ENCODE results near the gene BTN2A1.
A peak's percentile ranks its signal among the peaks of the same experiment; 100 is the strongest.
"Not testable (repeated sequence)": the region's sequence is repeated elsewhere in the genome, so short reads cannot be mapped to it uniquely, and the experiment has no call there.

The BTN2A1 gene

DNA sequence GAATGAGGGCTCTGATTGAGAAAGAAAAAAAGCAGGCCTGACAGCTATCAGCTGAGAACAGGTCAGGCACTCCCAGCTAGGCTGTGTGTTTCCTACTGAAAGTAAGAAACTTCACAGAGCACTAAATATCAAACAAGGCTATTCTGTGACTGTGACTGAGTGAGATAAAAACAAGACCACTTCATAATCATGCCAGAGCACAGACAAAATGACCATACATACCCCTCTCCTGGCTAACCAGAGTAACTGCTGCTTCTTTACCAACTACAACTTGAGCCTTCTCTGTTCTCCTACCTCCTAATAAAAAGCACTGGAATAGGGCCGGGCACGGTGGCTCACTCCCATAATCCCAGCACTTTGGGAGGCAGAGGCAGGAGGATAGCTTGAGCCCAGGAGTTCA lies 35.5 kb downstream of the BTN2A1 start:
- no peak for DNase-seq (ENCODE audit: low spot score)

DNA sequence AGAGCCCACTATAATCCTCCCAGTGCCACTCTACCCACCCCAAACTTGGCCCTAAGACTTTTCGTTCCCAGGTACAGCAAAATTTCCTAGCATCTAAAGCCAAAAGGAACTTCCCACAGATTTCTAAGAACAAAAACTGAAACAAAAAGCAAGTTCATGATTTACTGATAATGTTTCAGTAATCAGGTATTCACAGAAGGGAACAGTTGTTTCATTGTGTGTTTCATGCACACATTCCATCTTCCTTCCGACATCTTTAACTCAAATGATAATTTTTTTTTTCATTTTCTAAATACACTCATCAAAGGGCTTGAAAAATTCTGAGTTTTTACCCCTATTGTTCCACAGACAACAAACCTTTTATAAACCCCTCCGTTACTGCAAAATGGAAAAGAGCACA lies 36.4 kb downstream of the BTN2A1 start:
- no peak for DNase-seq (ENCODE audit: low spot score)

DNA sequence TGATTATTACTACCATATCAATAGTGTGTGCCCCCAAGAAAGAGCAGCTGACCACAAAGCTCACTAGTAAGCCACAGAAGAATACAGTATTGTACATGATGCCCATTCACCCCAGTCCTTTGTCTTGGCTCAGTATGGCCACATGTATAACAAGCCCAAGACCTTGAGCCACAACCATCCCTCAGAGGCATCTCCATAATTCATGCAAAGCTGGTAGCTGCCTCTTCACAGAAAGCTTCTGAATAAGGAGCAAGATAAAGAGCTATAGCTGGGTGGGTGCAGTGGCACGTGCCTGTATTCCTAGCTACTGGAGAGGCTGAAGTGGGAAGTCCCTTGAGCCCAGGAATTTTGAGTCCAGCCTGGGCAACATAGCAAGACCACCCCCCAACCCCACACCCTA lies 37.5 kb downstream of the BTN2A1 start:
- DNase-seq (ENCODE audit: low spot score), result no peak

DNA sequence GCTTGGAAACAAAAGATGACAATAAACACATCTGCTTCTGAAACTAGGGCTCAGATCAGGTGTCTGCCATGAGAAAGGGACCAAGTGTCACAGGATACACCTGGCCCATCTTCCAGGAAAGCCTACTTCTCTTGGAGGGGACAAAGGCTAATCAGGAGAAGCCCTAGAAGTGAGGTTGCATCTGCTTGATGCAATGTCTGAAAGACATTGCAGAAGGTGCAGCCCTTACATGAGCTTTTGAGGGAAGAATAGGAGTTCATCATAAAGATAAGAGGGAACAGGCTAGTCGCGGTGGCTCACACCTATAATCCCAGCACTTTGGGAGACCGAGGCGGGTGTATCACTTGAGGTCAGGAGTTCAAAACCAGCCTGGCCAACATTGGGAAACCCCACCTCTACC lies 39.9 kb downstream of the BTN2A1 start:
- DNase-seq (ENCODE audit: low spot score), result no peak

DNA sequence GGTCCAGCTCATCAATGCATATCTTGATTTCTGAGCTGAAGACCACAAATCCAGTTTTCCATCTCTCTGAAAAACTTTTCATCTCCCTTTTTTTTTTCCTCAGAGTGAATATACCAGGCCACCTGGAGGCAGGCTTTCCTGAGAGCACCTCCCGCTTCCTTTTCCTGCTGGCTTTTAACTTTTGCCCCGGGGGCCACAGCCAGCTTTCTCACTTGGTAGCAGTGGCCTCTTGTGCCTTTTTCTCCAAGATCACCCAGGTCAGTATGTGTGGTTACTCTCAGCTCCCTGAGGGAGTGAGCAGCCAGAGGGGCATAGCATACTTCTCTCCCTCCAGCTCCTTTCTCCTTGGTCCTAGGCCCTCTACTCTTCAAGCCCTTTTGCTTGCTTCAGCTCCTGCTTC lies 42.3 kb downstream of the BTN2A1 start, which contains the start of gene BTN1A1:
BTN1A1 (plus strand) TSS at position 202 of the 400 bp plus-strand sequence. CDS start 984 bp downstream, outside the sequence.
- no peak for DNase-seq (ENCODE audit: low spot score)

DNA sequence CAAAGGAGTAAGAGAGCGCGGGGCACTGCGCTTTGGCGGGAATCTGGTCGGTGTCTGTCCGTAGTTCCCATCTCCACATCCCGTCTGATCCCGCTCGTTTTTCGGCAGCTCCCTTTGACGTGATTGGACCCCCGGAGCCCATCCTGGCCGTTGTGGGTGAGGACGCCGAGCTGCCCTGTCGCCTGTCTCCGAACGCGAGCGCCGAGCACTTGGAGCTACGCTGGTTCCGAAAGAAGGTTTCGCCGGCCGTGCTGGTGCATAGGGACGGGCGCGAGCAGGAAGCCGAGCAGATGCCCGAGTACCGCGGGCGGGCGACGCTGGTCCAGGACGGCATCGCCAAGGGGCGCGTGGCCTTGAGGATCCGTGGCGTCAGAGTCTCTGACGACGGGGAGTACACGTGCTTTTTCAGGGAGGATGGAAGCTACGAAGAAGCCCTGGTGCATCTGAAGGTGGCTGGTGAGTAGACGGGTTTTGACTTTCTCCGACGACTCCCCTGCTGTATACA lies 43.8 kb downstream of the BTN2A1 start:
- no peak for DNase-seq (ENCODE audit: low spot score)

DNA sequence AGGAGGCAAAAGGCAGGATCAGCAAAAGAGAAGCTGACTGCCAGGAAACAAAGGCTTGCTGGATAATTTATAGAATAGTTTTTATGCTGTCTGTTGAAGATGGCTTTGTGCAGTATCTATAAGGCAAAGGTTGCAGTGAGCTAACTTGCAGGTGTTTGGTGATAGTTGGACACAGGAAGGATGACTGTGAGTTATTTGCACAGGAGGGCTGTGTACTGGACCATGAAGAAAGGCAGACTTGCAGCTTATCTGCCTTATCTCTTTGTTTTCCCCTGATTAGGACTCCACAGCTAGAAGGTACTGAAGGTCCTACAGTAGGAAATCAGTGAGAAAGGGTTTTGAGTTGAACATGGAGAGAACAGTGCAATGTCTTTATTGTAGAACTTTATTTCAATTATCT lies 44.4 kb downstream of the BTN2A1 start:
- peak; percentile 50 for DNase-seq (ENCODE audit: low spot score)

DNA sequence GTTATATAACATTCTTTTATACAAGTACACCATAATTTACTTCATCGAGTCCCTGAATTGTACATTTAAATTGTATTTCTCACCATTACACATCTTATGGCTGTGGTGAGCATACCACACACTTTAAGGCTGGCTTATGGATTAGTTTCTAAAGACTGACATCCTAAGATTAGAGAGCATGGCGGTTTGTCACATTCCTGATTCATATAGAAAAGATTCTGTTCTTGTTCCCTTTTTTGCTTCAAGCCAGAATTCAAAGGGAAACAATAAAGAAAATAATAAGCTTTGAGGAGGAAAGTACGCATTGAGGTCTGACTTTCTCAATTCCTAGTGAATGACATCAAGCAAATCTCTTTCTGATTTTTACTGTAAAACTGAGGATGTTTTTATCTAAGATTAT lies 44.9 kb downstream of the BTN2A1 start:
- no peak for DNase-seq (ENCODE audit: low spot score)

DNA sequence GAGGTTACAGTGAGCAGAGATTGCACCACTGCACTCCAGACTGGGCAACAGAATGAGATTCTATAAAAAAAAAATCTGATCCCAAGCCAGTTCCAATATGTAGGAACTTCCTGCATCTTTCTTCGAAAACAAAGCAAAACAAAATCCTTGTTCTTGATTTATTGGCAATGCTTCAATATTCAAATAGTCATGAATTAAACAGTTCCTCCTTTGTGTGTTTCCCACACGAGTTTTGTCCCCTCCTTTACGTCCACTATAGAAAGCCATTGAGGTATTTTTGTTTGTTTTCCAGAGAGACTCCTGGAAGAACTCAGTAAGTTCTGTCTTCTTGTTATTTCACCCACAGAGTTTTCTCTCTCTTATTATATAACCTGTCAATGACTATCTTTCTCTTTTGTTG lies 49.9 kb downstream of the BTN2A1 start:
- no peak for DNase-seq (ENCODE audit: low spot score)

DNA sequence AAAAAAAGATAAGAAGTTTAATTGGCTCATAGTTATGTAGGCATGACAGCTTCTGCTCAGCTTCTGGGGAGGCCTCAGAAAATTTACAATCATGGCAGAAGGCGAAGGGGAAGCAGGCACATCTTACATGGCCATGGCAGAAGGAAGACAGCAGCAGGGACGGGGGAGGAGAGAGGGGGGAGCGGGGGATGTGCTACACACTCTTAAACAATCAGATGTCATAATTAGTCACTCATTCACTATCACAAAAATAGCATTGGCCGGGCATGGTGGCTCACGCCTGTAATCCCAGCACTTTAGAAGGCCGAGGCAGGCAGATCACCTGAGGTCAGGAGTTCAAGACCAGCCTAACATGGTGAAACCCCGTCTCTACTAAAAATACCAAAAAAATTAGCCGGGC lies 53.3 kb downstream of the BTN2A1 start:
- DNase-seq (ENCODE audit: low spot score), result not testable (repeated sequence)

DNA sequence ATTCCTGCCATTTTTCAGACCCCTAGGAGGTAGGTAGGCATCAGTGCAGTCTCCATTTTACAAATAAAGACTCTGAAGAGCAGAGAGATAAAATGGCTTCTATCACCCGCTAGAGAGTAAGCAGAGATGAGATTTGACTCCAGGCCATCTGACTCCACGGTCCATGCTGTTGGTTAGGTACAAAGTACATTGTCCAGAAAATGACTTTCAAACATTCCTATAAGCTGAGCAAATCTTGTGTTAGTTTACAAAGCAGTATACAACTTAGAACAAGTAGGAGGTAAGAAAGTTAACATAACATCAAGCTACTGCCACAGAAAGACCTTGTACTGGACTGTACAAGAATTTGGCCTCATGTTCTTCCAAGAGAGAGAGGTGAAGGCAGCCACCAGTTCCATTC lies 57.2 kb downstream of the BTN2A1 start:
- DNase-seq (ENCODE audit: low spot score), result no peak

DNA sequence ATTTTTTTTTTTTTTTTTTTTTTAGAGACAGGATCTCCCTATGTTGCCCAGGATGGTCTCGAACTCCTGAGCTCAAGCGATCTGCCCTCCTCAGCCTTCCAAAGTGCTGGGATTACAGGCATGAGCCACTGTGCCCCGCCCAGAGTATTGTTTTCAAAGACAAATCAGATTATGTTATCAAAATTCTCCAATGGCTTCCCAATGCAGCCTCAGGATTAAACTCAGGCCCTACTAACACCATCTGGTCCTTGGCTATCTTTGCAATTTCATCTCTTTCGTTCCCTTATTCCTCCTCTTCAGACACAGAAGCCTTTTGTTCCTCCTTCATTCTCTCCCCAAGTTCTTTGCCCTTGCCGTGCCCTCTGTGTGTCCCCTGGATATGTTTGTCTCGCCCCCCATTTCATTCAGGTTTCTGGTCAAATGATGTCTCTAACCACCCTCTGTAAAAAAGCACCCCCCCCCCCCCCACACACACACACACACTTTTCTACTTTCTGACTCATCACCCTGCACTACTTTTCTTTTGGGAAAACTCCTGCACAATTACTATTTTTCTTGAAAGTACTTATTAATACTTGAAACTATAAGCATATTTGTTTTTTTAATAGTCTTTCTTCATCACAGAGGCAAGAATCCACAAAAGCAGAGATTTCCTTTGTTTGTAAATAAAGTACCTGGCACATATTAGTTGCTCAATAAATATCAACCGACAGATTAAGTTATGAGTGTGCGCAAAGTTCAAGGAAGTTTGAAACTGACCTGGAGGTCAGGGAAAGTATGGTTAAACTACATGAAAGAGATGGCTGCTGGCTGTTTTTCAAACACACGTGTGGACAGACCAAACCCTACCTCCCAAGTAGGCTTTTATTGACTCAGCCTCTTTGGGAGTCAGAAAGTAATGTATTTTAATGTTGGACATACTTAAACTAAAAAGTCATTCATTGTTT lies 59.0 kb downstream of the BTN2A1 start:
- DNase-seq (ENCODE audit: low spot score), result no peak
